GM18861 (cell line): Measurements from ENCODE around the gene CNGA4.
"Not testable (repeated sequence)": the region's sequence is repeated elsewhere in the genome, so short reads cannot be mapped to it uniquely, and the experiment has no call there.

Experiments
- ATAC-seq: cut with Tn5 transposase; IDR thresholded peaks from one replicate; pipeline ENCODE4 v1.9.1; 2021; ENCODE audit not compliant: unreplicated experiment

Gene CNGA4

DNA sequence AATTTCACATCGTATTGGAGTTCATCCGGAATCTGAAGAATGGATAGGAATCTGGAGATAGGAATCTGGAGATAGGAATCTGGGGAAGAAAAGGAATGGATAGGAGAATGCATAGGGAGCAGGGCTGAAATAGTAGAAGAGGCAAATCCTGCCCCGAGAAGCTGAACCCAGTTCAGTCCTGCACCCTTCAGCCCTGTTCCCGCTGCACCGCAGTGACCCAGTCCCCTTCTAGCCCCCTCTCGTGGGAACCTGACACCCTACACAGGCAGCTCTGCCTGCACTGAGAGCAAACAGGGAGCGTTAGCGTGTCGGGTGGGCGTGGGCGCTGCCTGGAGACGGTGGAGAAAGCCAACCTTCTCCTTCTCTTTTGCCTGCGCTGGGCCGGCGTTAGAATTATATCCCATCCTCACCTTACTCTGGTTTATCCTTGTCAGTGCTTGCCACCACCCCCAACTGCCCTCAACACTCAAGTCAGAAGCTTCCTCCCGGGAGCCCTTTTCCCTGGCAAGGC lies 19.7 kb downstream of the CNGA4 start:
- no peak for ATAC-seq

DNA sequence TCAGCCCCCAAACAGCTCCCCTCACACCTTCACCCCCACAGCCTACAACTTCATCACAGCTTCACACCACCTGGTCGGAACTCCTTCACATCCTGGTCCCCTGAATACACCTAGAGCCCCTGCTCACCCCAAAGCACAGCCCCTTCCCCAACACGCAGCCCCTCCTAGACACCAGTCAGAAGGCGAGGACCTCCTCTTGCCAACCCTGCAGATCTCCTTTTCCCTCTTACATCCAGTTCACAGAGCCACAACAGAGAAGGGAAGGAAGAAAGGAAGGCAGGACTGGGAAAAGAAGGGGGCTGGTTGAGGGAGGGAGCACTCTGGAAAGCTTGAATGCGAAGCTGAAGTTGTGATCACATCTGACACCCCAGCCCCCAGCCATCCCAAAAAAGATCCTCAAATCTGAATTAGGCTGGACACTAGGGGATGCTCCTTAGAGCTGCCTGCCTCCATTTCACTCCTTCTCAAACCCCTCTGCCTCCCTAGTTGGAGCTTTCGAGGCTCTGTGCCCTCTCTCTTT lies 21.4 kb downstream of the CNGA4 start:
- no peak for ATAC-seq

DNA sequence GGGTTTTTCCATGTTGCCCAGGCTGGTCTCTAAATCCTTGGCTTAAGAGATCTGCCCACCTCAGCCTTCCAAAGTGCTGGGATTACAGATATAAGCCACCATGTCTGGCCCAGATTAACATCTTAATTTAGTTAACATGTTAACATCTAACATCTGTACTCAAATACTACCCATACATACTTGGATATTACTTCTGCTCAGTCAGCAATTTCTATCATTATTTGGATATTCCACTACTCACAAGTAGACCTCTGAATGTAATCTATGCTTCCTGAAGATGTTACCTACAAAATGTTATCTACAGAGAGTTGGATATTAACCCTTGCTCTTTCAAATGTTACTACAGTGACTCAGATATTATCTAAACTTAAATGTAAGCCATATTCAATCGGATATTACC lies 24.8 kb downstream of the CNGA4 start:
- no peak for ATAC-seq

DNA sequence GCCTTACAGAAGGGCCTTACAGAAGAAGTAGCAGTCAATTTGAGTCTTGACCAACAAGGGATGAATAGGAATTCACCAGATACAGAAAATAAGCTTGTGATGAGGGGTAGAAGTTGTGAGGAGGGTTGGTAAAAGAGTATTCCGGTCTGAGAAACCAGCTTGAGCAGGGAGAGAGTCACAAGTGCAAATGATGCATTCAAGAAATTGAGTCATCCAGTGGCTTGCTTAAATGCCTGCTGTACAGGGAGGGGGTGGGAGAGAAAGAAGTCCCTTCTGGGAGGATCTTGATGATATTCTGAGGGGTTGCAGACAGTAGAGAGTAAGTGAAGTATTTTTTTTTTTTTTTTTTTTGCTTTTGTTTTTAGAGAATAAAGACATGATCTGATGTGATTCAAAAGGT lies 29.9 kb downstream of the CNGA4 start:
- ATAC-seq: no peak

DNA sequence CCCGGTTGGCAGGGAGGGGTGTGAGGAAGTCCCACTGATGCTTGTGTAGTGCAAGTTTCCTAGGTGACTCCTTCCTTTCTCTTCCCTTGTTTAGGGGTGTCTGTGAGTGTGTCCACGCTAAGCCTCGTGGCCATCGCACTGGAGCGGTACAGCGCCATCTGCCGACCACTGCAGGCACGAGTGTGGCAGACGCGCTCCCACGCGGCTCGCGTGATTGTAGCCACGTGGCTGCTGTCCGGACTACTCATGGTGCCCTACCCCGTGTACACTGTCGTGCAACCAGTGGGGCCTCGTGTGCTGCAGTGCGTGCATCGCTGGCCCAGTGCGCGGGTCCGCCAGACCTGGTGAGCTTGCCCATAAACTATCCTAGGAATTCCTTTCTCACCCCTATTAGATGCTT lies 31.1 kb downstream of the CNGA4 start:
- ATAC-seq: no peak

GRCh38 chr11:6270584-6271246 lies 31.8 kb downstream of the CNGA4 start:
- ATAC-seq: no peak

- no peak for ATAC-seq
These were observed 32.7 kb downstream of the CNGA4 start for GRCh38 chr11:6271598-6271997.

- ATAC-seq: no peak
These were observed 34.3 kb downstream of the CNGA4 start for GRCh38 chr11:6273188-6273587.

DNA sequence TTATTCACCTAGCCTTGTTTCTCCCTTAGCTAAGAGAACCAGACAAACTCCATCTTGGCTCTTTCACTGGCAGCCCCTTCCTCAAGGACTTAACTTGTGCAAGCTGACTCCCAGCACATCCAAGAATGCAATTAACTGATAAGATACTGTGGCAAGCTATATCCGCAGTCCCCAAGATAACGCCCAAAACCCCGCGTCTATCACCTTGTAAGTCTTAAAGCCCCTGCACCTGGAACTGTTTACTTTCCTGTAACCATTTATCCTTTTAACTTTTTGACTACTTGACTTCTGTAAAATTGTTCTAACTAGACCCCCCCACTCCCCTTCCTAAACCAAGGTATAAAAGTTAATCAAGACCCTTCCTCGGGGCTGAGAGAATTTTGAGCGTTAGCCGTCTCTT lies 41.9 kb downstream of the CNGA4 start:
- not testable (repeated sequence) for ATAC-seq

DNA sequence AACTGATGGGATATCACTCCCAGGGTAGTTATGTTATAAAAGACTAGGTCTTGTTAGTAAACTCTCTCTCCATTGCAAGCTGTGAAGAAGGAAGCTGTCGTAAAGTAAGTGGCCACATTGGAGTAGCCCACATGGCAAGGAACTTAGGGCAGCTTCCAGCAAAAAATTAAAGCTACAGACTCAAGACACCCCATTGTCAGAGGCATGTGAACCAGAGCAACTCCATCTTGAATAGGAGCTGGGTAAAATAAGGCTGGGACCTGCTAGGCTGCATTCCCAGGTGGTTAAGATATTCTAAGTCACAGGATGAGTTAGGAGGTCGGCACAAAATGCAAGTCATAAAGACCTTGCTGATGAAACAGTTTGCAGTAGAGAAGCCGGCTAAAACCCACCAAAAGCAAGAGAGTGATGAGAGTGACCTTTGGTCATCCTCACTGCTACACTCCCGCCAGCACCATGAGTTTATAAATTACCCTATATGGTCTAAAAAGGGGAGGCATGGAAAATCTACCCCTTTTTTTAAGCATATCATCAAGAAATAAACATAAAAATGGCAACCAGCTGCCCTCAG lies 44.6 kb downstream of the CNGA4 start:
- no peak for ATAC-seq

DNA sequence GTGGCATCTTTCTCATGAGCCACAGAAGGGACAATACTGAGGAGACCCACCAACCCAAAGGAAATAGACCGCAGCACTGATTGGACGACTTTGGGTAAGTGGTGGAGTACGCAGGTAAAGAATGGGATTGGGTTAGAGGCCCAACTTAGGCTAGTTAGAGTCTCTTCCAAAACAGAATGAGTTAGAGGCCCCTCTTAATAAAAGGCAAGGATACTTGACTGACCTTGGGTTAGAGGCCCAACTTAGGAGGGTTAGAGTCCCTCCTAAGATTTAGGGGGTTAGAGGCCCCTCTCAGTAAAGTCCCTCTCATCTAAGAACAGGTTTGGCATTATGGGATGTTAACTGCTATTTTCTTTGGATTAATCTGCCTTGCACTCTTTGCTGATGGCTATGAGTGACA lies 45.4 kb downstream of the CNGA4 start:
- ATAC-seq: no peak

- no peak for ATAC-seq
These were observed 46.1 kb downstream of the CNGA4 start for GRCh38 chr11:6285019-6285418.
